ENCODE results near the gene CRYGN.

CRYGN gene

DNA sequence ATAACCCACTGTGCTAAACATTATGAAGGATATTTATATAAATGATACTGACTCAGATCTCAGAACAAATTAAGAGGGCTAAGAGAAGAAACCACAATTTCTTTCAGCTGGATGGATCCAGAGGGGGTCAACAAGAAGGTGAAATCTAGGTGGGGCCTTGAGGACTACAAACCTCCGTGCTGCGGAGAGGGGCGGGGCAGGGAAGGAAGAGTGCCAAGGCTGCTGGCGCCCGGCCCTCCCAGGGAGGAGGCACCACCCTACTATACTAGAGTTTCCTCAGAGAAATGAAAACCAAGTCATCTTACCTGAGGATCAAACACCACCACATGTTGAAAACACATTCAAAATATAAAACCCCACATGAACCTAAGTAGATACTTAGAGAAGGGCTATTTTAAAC is 29.3 kb upstream of the CRYGN start:
- TF ChIP-seq, protein P1, sequence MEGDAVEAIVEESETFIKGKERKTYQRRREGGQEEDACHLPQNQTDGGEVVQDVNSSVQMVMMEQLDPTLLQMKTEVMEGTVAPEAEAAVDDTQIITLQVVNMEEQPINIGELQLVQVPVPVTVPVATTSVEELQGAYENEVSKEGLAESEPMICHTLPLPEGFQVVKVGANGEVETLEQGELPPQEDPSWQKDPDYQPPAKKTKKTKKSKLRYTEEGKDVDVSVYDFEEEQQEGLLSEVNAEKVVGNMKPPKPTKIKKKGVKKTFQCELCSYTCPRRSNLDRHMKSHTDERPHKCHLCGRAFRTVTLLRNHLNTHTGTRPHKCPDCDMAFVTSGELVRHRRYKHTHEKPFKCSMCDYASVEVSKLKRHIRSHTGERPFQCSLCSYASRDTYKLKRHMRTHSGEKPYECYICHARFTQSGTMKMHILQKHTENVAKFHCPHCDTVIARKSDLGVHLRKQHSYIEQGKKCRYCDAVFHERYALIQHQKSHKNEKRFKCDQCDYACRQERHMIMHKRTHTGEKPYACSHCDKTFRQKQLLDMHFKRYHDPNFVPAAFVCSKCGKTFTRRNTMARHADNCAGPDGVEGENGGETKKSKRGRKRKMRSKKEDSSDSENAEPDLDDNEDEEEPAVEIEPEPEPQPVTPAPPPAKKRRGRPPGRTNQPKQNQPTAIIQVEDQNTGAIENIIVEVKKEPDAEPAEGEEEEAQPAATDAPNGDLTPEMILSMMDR (IDR thresholded peaks at IDR 0.05; ENCODE audit: borderline replicate concordance, insufficient read depth, low read depth, low read length), result no peak
- no peak overlapping the region for H3K4me3 ChIP-seq (ENCODE audit: low read depth, low read length)

DNA sequence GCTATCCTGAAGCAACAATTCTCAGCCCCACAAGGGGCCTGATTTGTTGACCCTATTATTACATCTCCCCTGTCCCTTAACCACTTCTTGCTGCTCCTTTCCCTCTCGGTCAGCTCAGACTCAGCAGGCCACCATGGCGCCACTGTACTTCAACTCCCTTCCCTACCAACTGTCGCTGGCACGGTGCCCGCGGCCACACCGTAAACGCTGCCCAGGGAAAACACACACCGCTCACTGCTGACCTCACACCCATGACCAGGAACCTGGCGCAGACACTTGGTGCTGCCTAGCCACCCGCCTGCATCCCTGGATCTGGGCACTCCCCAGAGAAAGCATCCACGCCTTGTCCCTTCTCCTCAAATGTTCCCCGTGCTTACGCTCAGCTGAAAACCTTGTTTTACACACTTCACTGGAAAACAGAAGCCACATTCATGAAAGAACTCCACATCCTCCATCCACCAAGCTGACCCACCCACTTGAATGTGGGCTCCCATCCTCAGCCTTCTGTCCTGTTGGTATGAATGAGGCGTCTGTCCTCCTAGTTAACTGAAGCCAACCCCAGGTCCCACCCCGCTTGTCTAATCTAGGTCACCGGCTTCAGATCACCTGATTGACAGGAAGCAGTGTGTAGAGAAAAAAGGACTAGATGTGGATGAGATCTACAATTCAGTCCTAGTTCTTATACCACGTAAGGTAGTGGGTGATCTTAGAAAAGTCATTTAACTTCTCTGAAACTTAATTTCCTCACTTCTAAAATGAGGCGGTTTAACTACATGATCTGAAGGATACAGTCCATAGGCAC is 28.5 kb upstream of the CRYGN start:
- H3K4me3 ChIP-seq (ENCODE audit: low read depth, low read length), result no peak overlapping the region
- TF ChIP-seq, protein P1 (IDR thresholded peaks at IDR 0.05; ENCODE audit: borderline replicate concordance, insufficient read depth, low read depth, low read length), result no peak

DNA sequence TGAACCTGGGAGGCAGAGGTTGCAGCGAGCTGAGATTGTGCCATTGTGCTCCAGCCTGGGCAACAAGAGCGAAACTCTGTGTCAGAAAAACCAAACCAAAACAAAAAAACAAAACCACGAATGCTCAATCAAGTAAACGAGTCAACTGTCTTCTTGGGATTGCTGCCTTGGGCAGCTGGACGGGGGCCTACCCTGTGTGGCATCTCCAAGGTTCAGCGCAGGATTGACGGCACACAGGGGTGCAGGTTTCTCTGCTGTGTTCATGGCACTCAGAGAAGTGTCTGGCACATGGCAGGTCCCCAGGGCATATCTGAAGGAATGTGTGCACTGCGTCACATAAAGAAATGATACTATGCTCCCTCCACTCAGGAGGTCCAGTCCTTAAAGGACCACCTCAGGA is 25.2 kb upstream of the CRYGN start:
- H3K4me3 ChIP-seq (ENCODE audit: low read depth, low read length), result no peak overlapping the region
- TF ChIP-seq, protein P1 (IDR thresholded peaks at IDR 0.05; ENCODE audit: borderline replicate concordance, insufficient read depth, low read depth, low read length), result no peak

DNA sequence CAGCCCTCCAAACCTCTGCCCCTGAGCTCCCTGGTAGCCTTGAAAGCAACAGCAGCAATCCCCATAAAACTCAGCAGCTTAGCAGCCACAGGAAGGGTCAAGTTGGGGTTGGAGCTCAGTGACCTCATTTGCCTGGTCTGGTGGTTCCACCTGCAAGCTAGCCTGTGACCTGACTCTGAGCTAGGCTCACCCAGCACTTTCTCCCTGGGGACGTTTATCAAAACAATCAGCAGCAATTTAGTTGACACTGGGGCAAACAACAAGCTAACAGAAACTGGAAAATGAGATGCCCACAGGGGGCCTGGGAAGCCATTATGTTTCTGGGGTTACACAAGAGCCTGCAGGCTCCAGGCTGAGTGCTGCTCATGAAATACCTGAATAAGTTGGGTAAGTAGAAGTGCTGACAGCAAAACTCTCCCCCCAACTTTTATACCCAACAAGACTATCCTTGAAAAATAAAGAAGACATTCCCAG is 22.4 kb upstream of the CRYGN start:
- TF ChIP-seq, protein P1 (IDR thresholded peaks at IDR 0.05; ENCODE audit: borderline replicate concordance, insufficient read depth, low read depth, low read length), result no peak
- no peak overlapping the region for H3K4me3 ChIP-seq (ENCODE audit: low read depth, low read length)

DNA sequence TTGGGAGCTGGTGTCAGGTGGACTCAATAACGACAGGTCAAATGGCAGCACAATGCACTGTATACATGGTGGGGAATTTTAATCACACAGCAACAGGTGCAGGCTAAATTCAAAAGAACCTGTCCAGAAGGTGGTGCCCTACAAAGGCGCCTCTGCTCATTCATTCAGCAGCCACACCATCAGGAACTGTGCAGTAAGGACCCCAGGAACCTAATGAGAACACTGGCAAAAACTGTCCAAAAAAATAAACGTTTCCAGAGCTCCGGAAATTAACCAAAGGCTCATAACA is 21.9 kb upstream of the CRYGN start:
- TF ChIP-seq, protein P1 (IDR thresholded peaks at IDR 0.05; ENCODE audit: borderline replicate concordance, insufficient read depth, low read depth, low read length), result no peak
- H3K4me3 ChIP-seq (ENCODE audit: low read depth, low read length), result no peak overlapping the region

DNA sequence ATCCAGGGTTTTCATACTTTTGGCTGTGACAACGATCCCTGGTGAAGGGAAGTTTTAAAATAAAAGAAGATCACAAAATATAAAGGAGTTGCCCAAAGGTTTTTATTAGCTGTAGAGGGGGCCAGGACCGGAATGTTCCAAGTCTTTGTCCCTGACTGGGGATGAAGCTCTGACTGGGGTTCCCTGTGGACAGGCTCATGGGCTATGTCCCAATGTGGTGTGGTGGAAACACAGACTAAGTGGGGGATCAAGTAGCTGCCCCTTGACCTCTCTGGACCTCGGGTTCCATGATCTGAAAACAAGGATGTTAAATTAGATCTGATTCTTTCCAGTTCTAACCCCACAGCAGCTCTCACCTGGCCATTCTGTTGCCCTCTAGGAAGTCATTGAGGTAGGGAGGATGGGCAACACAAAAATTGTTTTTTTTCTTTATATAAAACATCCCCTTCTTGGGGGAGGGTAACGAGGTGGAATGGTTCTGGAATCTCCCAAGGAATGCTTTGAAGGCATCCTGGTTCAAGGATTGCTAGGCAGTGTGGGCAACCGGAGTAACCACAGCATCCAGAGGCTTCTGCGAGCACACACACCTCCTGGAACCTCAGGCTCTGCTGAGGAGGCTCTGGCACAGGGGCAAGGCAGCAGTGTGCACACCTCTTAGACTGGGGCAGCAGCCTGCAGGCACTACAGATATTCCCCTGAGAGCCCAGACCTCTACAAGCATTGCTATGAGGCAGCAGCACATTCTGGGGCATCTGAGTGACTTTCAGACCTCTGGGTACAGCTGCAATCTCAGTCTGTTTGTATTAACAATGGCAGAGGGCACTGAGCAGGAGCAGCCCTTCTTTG is 21.4 kb upstream of the CRYGN start:
- TF ChIP-seq, protein P1 (IDR thresholded peaks at IDR 0.05; ENCODE audit: borderline replicate concordance, insufficient read depth, low read depth, low read length), result no peak
- no peak overlapping the region for H3K4me3 ChIP-seq (ENCODE audit: low read depth, low read length)
